ENCODE measurements around the gene ELFN2.

The ELFN2 gene

GRCh38 chr22:37354261-37354660 lies 73.0 kb downstream of the ELFN2 start:
- no peak for DNase-seq (ENCODE audit: low read depth)
- no peak for TF ChIP-seq CTCF (IDR thresholded peaks at IDR 0.05; ENCODE audit: low read depth, low read length, missing control alignments)
- no peak overlapping the region for H3K4me3 ChIP-seq (ENCODE audit: low read depth, low read length)
- in situ Hi-C loops (cut with HindIII; ENCODE audit: low sequenced_read_pairs), result no loop called here

- in situ Hi-C loops (cut with HindIII; ENCODE audit: low sequenced_read_pairs), result no loop called here
Observed at GRCh38 chr22:37353839-37354238, 73.4 kb downstream of the ELFN2 start.

GRCh38 chr22:37352481-37352880 lies 74.8 kb downstream of the ELFN2 start:
- no peak overlapping the region for H3K4me3 ChIP-seq (ENCODE audit: low read depth, low read length)
- no peak for DNase-seq (ENCODE audit: low read depth)
- TF ChIP-seq CTCF (IDR thresholded peaks at IDR 0.05; ENCODE audit: low read depth, low read length, missing control alignments), result no peak
- in situ Hi-C loops (cut with HindIII; ENCODE audit: low sequenced_read_pairs), result no loop called here

More at GRCh38 chr22:37353839-37354238, 73.4 kb downstream of the ELFN2 start:
- DNase-seq (ENCODE audit: low read depth), result peak; percentile 74
- no peak for TF ChIP-seq CTCF (IDR thresholded peaks at IDR 0.05; ENCODE audit: low read depth, low read length, missing control alignments)
- H3K4me3 ChIP-seq (ENCODE audit: low read depth, low read length), result no peak overlapping the region

GRCh38 chr22:37351232-37351631 lies 76.0 kb downstream of the ELFN2 start:
- no peak overlapping the region for H3K4me3 ChIP-seq (ENCODE audit: low read depth, low read length)

GRCh38 chr22:37349043-37349814 lies 78.0 kb downstream of the ELFN2 start:
- TF ChIP-seq CTCF (IDR thresholded peaks at IDR 0.05; ENCODE audit: low read depth, low read length, missing control alignments), result no peak
- DNase-seq (ENCODE audit: low read depth), result no peak
- in situ Hi-C loops (cut with HindIII; ENCODE audit: low sequenced_read_pairs), result no loop called here
- H3K4me3 ChIP-seq (ENCODE audit: low read depth, low read length), result no peak overlapping the region

More at GRCh38 chr22:37351232-37351631, 76.0 kb downstream of the ELFN2 start:
- in situ Hi-C loops (cut with HindIII; ENCODE audit: low sequenced_read_pairs), result no loop called here
- no peak for TF ChIP-seq CTCF (IDR thresholded peaks at IDR 0.05; ENCODE audit: low read depth, low read length, missing control alignments)
- no peak for DNase-seq (ENCODE audit: low read depth)

- in situ Hi-C loops (cut with HindIII; ENCODE audit: low sequenced_read_pairs), result no loop called here
- no peak for DNase-seq (ENCODE audit: low read depth)
- H3K4me3 ChIP-seq (ENCODE audit: low read depth, low read length), result no peak overlapping the region
- no peak for TF ChIP-seq CTCF (IDR thresholded peaks at IDR 0.05; ENCODE audit: low read depth, low read length, missing control alignments)
Observed at GRCh38 chr22:37346505-37346895, 80.8 kb downstream of the ELFN2 start.

Measured in astrocyte of the cerebellum (primary cell).